Ramos (cell line): ENCODE measurements around the gene SMYD3.

Experiments used
- in situ Hi-C: fragments of 300-500 bp; cut with MboI; formaldehyde crosslinking; loops from one replicate; pipeline ENCODE4 v1.14.3; 2022; ENCODE audit warnings: low sequenced_read_pairs; ENCODE audit not compliant: unreplicated experiment

SMYD3 gene

DNA sequence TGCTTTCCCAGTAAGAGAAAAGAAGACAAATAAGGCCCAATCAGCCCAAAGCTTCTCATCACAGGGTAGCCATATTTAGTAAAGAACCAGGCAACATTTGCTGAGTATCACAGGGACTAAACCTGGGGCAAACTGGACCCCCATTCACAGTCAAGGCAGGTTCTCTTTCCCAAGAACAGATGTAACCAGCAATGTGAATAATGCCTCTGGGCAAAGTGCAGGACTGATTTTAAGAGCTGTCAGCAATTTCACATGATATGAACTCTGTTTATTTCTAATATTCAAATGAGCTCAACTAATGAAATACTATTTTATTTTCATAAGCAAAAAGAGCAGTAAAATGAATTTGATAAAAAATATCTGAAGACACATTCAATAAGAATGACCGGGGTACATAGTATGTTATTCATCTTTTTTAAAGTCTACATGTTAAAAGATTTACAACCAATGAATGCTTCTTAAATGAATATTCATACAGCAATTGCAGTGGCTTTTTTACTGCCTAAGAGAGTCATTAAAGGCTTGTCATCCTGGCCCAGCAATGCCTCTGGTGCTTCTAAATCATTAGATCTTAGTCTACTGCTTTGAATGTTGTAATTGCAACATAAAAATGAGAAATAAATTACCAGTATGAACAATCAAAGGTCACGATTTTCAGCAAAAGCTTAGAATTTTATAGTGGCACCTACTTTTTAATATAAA is 308.8 kb downstream of the SMYD3 start:
- in situ Hi-C loops, result no loop called here

- in situ Hi-C loops, result no loop called here
Observed at GRCh38 chr1:246197076-246197475, 310.0 kb downstream of the SMYD3 start.

DNA sequence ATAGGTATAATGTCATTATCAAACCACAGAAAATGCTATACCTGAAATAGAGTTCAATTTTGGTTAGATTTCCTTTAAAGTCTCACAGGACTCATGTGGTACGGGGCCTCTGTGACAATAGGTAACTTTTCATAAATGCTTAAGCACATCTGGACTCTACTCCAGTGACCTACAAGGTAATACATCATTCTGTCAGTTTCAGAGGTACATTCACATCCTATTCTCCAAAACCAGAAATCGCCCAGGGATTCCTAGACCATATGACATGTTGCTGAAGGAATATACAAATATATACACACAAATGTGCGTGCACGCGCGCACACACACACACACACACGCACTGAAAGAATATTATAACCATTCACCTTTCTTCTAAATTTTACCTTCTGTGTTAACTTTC is 311.8 kb downstream of the SMYD3 start:
- in situ Hi-C loops, result no loop called here

- in situ Hi-C loops, result no loop called here
Observed at GRCh38 chr1:246193537-246193936, 313.5 kb downstream of the SMYD3 start.

GRCh38 chr1:246189126-246189525 is 318.0 kb downstream of the SMYD3 start:
- in situ Hi-C loops, result no loop called here

- in situ Hi-C loops, result no loop called here
Observed at GRCh38 chr1:246187834-246188372, 319.2 kb downstream of the SMYD3 start.

DNA sequence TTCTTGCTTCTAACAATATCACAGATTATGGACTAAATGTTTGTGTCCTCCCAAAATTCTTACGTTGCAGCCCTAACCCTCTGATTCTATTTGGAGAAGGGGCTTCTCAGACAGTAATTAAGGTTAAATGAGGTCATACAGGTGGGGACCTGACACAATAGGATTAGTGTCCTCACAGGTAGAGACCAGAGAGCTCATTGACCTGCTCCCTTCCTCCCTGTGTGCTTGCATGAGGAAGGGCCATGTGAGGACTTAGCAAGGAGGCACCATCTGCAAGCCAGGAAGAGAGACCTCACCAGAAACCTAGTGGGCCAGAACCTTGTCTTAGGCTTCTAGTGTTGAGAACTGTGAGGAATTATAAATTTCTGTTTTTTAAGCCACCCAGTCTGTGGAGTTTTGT is 322.6 kb downstream of the SMYD3 start:
- in situ Hi-C loops, result no loop called here

DNA sequence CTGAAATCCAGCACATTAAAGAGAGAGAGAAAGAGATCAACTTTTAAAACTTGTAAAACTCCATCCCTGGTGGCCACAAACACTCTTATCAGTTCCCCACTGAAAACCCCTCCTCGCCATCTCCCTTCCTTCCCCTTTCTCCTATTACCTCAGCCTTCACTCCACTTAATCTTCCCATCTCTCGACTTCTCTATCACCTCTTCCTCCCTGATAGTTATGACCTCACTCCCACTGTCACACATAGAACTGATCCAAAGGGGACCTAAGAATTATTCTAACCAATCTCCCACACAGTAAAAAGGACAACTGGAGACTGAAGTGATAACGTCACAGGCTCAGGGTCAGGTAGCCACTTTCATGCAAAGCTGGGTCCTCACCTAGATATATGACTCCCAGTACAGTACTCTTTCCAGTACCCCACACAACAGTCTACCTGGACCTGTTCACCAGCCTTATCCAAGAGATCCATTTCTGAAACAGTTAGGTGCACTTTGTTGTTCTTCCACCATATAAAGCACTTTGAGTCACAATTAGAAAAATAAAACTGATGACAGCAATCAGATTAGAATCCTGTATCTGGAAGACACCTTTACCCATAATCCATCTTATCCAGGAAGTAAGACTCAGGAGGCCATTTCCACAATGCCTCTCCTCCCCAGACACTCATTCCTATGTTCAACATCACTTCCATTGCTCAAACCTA is 324.8 kb downstream of the SMYD3 start:
- in situ Hi-C loops, result no loop called here

DNA sequence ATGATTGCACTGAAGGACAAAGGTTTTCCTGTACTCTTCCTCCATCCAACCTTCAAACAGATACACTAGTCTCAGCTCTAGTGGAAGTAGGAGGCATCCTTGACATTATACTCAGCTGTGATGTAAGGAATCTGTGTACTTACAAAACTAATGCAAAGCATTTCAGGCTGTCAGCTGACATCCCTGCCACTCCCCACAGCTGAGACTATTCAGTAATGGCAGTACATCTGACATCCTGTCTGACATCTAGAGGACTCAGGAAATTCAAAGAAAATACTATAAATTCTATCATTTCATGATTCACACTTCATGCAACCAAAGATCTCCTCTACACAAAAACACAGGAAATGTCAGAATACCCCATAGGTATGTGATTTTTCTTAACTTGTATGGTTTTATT is 325.8 kb downstream of the SMYD3 start:
- in situ Hi-C loops, result no loop called here

- in situ Hi-C loops, result no loop called here
Observed at GRCh38 chr1:246179401-246179800, 327.7 kb downstream of the SMYD3 start.

DNA sequence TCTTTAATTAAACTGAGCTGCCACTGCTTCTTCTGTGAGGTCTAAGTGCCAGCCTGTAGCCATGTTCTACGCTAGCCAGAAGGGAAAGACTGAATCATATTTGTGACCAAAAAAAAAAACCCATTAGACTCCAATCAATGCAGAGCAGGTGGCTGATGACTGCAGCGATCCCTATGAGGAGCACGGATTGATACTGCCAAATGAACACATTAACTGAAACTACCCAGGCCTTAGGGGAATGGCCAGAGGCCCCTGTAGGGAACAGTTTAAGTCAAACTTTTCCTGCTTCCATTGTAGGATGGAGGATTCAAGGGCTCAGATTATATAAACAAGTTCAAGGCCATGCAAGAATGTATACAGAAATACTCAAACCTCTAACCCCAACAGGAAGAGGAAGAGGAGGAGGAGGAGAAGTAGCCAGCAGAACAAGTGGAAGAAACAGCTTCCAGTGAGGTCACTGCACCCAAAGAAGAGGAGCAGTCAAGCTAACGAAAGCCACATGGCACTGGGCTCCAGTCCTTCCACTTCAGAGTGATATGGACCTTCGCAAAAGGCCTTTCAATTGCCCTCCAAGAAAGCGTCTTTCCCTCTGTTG is 328.3 kb downstream of the SMYD3 start:
- in situ Hi-C loops, result no loop called here

DNA sequence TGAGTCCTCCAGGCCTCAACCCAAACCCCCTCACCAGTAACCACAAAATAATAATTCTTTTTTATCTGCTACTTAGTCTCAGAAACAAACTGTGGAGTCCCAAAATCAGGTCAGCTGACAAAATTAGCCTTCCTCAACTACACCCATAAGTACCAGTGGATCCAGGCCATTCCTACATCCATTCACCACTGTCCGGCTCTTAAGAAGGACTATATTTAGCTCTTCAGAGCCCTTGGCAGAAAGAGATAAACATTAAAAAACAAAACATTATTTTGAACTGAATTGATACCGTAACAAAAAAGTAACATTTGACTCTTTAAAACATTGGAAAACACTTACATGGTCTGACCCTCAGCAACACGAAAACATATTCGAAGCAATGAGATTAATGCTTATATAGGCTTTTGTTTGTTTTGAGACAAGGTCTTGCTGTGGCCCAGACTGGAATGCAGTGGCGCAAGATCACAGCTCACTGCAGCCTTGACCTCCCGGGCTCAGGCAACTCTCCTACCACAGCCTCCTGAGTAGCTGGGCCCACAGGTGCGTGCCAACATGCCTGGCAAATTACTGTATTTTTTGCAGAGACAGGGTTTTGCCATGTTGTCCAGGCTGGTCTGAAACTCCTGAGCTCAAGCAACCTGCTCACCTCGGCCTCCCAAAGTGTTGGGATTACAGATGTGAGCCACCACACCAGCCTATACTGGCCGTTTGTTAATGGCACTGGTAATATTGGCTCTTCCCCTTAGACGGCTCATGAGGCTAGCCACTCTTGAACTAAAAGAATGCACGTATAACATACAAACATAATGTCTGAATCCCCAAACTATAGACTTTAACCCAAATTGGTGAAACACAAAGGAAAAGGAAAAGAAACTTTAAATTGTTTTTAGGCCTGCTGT is 330.7 kb downstream of the SMYD3 start:
- in situ Hi-C loops, result no loop called here

DNA sequence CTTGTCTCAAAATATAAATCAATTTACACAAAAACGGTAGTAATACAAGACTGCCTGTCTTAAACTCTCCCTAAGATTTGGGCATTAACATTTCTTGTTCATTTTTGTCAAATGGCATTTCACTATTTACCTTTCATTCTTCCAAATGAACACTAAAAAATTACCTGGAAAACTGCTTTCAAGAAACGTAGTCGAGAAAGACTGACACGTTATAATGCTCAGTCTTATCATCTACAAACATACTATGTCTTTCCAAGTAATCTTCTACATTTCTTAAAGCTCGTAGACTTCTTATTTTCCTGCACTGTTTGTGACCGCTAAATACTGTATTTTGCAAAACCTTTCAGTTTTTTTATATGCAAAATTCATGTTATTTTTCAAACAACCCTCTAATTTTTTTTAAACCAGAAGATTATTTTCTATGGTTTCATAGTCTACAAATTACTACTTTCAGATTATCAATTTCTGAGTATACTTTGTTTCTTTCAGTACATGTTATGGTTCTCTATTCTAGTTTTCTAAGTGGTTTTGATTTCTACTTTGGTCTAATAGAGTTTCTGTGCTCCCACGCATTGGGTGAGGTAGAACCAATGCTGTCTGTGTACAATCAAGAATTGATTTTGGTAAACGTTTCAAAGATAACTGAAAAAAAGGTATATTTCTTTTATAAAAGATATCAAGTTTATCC is 336.4 kb downstream of the SMYD3 start:
- in situ Hi-C loops, result no loop called here

DNA sequence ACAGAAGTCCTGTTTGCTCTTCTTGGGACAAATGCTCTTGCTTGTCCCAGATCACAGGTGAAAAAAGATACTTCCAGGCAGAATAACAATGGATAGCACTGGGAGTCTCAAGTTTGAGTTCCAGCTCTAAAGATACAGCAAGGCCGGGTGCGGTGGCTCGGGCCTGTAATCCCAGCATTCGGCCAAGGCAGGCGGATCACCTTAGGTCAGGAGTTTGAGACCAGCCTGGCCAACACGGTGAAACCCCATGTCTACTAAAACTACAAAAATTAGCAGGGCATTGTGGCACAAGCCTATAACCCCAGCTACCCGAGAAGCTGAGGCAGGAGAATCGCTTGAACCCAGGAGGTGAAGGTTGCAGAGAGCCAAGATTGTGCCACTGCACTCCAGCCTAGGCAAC is 337.6 kb downstream of the SMYD3 start:
- in situ Hi-C loops, result no loop called here

DNA sequence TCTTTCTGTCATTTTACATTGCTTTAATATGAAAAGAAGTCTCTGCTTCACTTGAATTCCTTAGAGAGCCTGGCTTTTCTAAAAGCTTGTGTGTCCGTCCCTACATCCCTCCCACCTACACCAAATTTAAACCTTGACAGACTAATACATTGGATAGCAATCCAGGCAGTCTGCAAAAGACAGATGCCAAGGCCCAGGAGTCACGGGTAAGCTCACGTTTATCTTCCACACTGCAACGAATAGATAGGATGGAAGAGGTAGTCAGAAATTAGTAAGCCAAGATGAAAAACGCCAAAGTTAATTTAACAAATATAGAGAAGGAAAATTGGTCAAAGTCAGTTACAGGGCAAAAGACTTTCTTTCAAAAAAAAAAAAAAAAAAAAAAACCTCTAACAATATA is 338.1 kb downstream of the SMYD3 start:
- in situ Hi-C loops, result no loop called here

GRCh38 chr1:246166841-246167240 is 340.2 kb downstream of the SMYD3 start:
- in situ Hi-C loops, result no loop called here

GRCh38 chr1:246165826-246166709 is 341.0 kb downstream of the SMYD3 start:
- in situ Hi-C loops, result no loop called here

DNA sequence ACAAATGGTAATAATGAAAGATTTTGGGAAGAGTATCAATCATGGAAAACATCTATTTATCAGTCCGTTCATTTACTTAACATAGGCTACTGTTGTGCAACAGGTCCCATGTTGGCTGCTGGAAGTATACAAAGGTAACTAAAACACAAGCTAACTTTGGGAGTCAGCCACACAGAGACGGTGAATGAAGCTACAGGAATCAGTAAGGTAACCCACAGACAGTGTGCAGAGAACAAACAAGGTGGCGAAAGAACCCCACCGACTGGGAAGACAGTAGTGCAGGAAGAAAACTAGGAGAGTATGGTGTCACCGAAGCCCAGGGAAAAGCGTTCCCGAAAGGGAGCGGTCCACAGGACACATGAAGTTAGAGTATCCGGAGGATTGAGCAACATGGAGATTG is 342.3 kb downstream of the SMYD3 start:
- in situ Hi-C loops, result no loop called here

- in situ Hi-C loops, result no loop called here
Observed at GRCh38 chr1:246162560-246162959, 344.5 kb downstream of the SMYD3 start.
